H9 (cell line): Measurements from ENCODE around the gene PTPN12. TPM values are rescaled to one million over a fixed set of nuclear protein-coding genes. Genes with fewer than 3 reads are reported as not detected.
A peak's percentile ranks its signal among the peaks of the same experiment; 100 is the strongest.

ENCODE experiments used
- DNase-seq: peaks from one replicate; pipeline ENCODE4 v3.0.0-alpha.2; 2017
- H2AFZ ChIP-seq: one replicate; pipeline ENCODE4 v1.6.1; 2013; ENCODE audit warnings: mild to moderate bottlenecking, low read length, control low read depth, moderate library complexity
- H2AK5ac ChIP-seq: 2 replicates; pipeline ENCODE4 v1.6.1; 2013; ENCODE audit warnings: low read length, control low read depth, mixed read lengths; ENCODE audit not compliant: insufficient read length
- H2BK120ac ChIP-seq: one replicate; pipeline ENCODE4 v1.6.1; 2013; ENCODE audit warnings: low read depth, mild to moderate bottlenecking, low read length, control low read depth, inconsistent platforms; ENCODE audit not compliant: poor library complexity, severe bottlenecking
- H2BK12ac ChIP-seq: 2 replicates; pipeline ENCODE4 v1.6.1; 2013; ENCODE audit warnings: low read length, control low read depth, mixed read lengths, low read depth; ENCODE audit not compliant: insufficient read length
- H2BK15ac ChIP-seq: 2 replicates; pipeline ENCODE4 v1.6.1; 2013; ENCODE audit warnings: low read depth, low read length, control low read depth
- H2BK20ac ChIP-seq: one replicate; pipeline ENCODE4 v1.6.1; 2013; ENCODE audit warnings: low read depth, mild to moderate bottlenecking, low read length, control low read depth, inconsistent platforms; ENCODE audit not compliant: poor library complexity, severe bottlenecking
- H2BK5ac ChIP-seq: 2 replicates; pipeline ENCODE4 v1.6.1; 2013; ENCODE audit warnings: low read length, control low read depth, mixed read lengths; ENCODE audit not compliant: insufficient read length
- H3K14ac ChIP-seq: 2 replicates; pipeline ENCODE4 v1.6.1; 2013; ENCODE audit warnings: low read length, control low read depth; ENCODE audit not compliant: insufficient read depth
- H3K18ac ChIP-seq: 2 replicates; pipeline ENCODE4 v1.6.1; 2013; ENCODE audit warnings: low read depth, mild to moderate bottlenecking, mixed read lengths, low read length, control low read depth; ENCODE audit not compliant: insufficient read length
- H3K23ac ChIP-seq: 2 replicates; pipeline ENCODE4 v1.6.1; 2013; ENCODE audit warnings: low read length, control low read depth, mixed read lengths, low read depth; ENCODE audit not compliant: insufficient read length
- H3K23me2 ChIP-seq: 2 replicates; pipeline ENCODE4 v1.6.1; 2013; ENCODE audit warnings: low read depth, mild to moderate bottlenecking, mixed read lengths, low read length, control low read depth; ENCODE audit not compliant: insufficient read length, poor library complexity, severe bottlenecking
- H3K27ac ChIP-seq: 2 replicates; pipeline ENCODE4 v1.5.1; 2013; ENCODE audit warnings: low read length, control low read depth, mixed read lengths, low read depth; ENCODE audit not compliant: insufficient read length
- H3K27me3 ChIP-seq: 2 replicates; pipeline ENCODE4 v1.6.1; 2013; ENCODE audit warnings: low read length, control low read depth, inconsistent platforms; ENCODE audit not compliant: insufficient read depth
- H3K4ac ChIP-seq: 2 replicates; pipeline ENCODE4 v1.6.1; 2013; ENCODE audit warnings: low read depth, mild to moderate bottlenecking, control low read depth, inconsistent platforms, low read length, moderate library complexity
- H3K4me1 ChIP-seq: 2 replicates; pipeline ENCODE4 v1.6.1; 2013; ENCODE audit warnings: low read length, control low read depth, inconsistent platforms; ENCODE audit not compliant: insufficient read depth
- H3K4me2 ChIP-seq: 2 replicates; pipeline ENCODE4 v1.6.1; 2013; ENCODE audit warnings: low read length, control low read depth, mixed read lengths; ENCODE audit not compliant: insufficient read length, insufficient read depth
- H3K56ac ChIP-seq: 2 replicates; pipeline ENCODE4 v1.6.1; 2013; ENCODE audit warnings: low read depth, mild to moderate bottlenecking, mixed read lengths, low read length, control low read depth; ENCODE audit not compliant: insufficient read length
- H3K79me1 ChIP-seq: 2 replicates; pipeline ENCODE4 v1.6.1; 2013; ENCODE audit warnings: low read depth, mild to moderate bottlenecking, moderate library complexity, low read length, control low read depth, inconsistent platforms; ENCODE audit not compliant: insufficient read depth, poor library complexity, severe bottlenecking
- H3K79me2 ChIP-seq: 2 replicates; pipeline ENCODE4 v1.6.1; 2013; ENCODE audit warnings: low read length, control low read depth, inconsistent platforms; ENCODE audit not compliant: insufficient read depth
- H3K9ac ChIP-seq: 2 replicates; pipeline ENCODE4 v1.6.1; 2013; ENCODE audit warnings: low read length, control low read depth, mixed read lengths; ENCODE audit not compliant: insufficient read length; ENCODE audit errors: extremely low read depth
- H3K9me3 ChIP-seq: one replicate; pipeline ENCODE4 v1.6.1; 2013; ENCODE audit warnings: low read depth, low read length, inconsistent platforms; ENCODE audit not compliant: control insufficient read depth
- H3T11ph ChIP-seq: one replicate; pipeline ENCODE4 v1.6.1; 2013; ENCODE audit warnings: mild to moderate bottlenecking, low read length, control low read depth, inconsistent platforms
- H4K20me1 ChIP-seq: one replicate; pipeline ENCODE4 v1.6.1; 2013; ENCODE audit not compliant: control insufficient read depth, insufficient read length, insufficient read depth
- H4K5ac ChIP-seq: 2 replicates; pipeline ENCODE4 v1.6.1; 2013; ENCODE audit warnings: low read depth, mild to moderate bottlenecking, mixed read lengths, low read length, control low read depth; ENCODE audit not compliant: insufficient read length
- H4K8ac ChIP-seq: replicated peaks from 2 replicates; pipeline ENCODE4 v1.6.1; 2013; ENCODE audit warnings: low read length, control low read depth, mixed read lengths, low read depth; ENCODE audit not compliant: insufficient read length
- H4K91ac ChIP-seq: 2 replicates; pipeline ENCODE4 v1.6.1; 2013; ENCODE audit warnings: low read depth, mild to moderate bottlenecking, moderate library complexity, mixed read lengths, low read length, control low read depth; ENCODE audit not compliant: insufficient read length
- H3K27ac Mint-ChIP-seq, 3 experiments: 2 replicates in 2 of 3; 3 replicates in 1 of 3; pipeline ENCODE4 v1.8.0; 2020 to 2021; ENCODE audit warnings: mixed read lengths in 3 of 3, mild to moderate bottlenecking in 1 of 3, moderate library complexity in 1 of 3
- H3K27me3 Mint-ChIP-seq: 2 replicates; pipeline ENCODE4 v1.8.0; 2021; ENCODE audit warnings: low read depth, mild to moderate bottlenecking, moderate library complexity, mixed read lengths
- H3K36me3 Mint-ChIP-seq, 3 experiments: 2 replicates in 2 of 3; 3 replicates in 1 of 3; pipeline ENCODE4 v1.8.0; 2020 to 2021; ENCODE audit warnings: low read depth in 3 of 3, mixed read lengths in 3 of 3; ENCODE audit not compliant: insufficient read depth in 1 of 3
- H3K4me1 Mint-ChIP-seq, 2 experiments: 2 replicates each; pipeline ENCODE4 v1.8.0; 2020; ENCODE audit warnings: mixed read lengths in 2 of 2
- H3K4me3 Mint-ChIP-seq, 2 experiments: 2 replicates in 1 of 2; 3 replicates in 1 of 2; pipeline ENCODE4 v1.8.0; 2020 to 2021; ENCODE audit warnings: mild to moderate bottlenecking in 2 of 2, mixed read lengths in 2 of 2, moderate library complexity in 1 of 2
- H3K9me3 Mint-ChIP-seq, 2 experiments: 2 replicates in 1 of 2; 3 replicates in 1 of 2; pipeline ENCODE4 v1.8.0; 2020; ENCODE audit warnings: mild to moderate bottlenecking in 2 of 2, mixed read lengths in 2 of 2, moderate library complexity in 1 of 2
- CTCF ChIP-seq: fragments of 200-600 bp; sonication (generic); conservative IDR thresholded peaks from 3 replicates; pipeline ENCODE4 v1.8.0; 2021; ENCODE audit warnings: antibody characterized with exemption, mild to moderate bottlenecking
- WGBS: extraction: QIAGEN DNeasy Blood & Tissue Kit; methylation state at CpG from one replicate; pipeline ENCODE4 v1.1.7; 2013; ENCODE audit warnings: missing lambda C conversion rate, low lambda C conversion rate, mixed read lengths; ENCODE audit not compliant: insufficient read length; ENCODE audit errors: extremely low coverage; 5-methylcytosine and 5-hydroxymethylcytosine counted together
- total RNA-seq: library from RNA; stranded (reverse); gene quantifications from 2 replicates; pipeline ENCODE4 v1.2.1, GENCODE V29; 2021

PTPN12 gene
- total RNA-seq, 1 experiment from 2014 or later: 128 TPM

GRCh38 chr7:77580762-77581350, 43.8 kb downstream of the PTPN12 start:
- H3K27ac Mint-ChIP-seq: peak overlapping the region in 2 of 3 experiments; percentile 45 to 68; a peak in 2 of 7 replicates

More at GRCh38 chr7:77580762-77581350, 43.8 kb downstream of the PTPN12 start:
- Histone ChIP-seq H3K9me3 (no peaks in the 10 kb centered on the region), H3K27ac (no peak overlapping the region), H2AFZ (no peak overlapping the region), H3K23ac (no peak overlapping the region), H4K8ac (no peak overlapping the region), H3K23me2 (no peaks in the 10 kb centered on the region), H3K79me2 (no peaks in the 10 kb centered on the region), H3K9ac (no peak overlapping the region), H2BK15ac (no peak overlapping the region), H2BK12ac (no peak overlapping the region), H3T11ph (no peak overlapping the region), H3K79me1 (peaks cover 5% of the 10 kb centered on the region), H3K18ac (no peak overlapping the region), H3K56ac (no peak overlapping the region), H2BK5ac (no peak overlapping the region), H3K27me3 (no peaks in the 10 kb centered on the region), H4K20me1 (no peaks in the 10 kb centered on the region), H3K14ac (no peak overlapping the region), H2BK120ac (no peak overlapping the region), H3K4me1 (no peaks in the 10 kb centered on the region), H2BK20ac (no peak overlapping the region), H2AK5ac (no peak overlapping the region), H4K91ac (no peak overlapping the region), H3K4ac (no peak overlapping the region), H4K5ac (no peak overlapping the region), H3K4me2 (no peak overlapping the region)
- WGBS: no CpG with 5 or more reads among the region's 4 CpGs
- Mint-ChIP-seq H3K27me3 (no peaks in the 10 kb centered on the region), H3K4me3 (no peak overlapping the region), H3K36me3 (peaks cover 4 to 35% (median 26%) of the 10 kb centered on the region in 3 experiments; a peak in 6 of 7 replicates), H3K9me3 (no peaks in the 10 kb centered on the region), H3K4me1 (no peaks in the 10 kb centered on the region)
- no peak for TF ChIP-seq CTCF
- no peak for DNase-seq
